HepG2 (cell line): ENCODE measurements around the gene ABCG1. TPM values are rescaled to one million over a fixed set of nuclear protein-coding genes. Genes with fewer than 3 reads are reported as not detected.

Experiments
- ATAC-seq: fragments of 200-7000 bp; cut with Tn5 transposase; 3 replicates; pipeline ENCODE4 v1.9.1; 2020; ENCODE audit warnings: mild to moderate bottlenecking, moderate library complexity
- BruUV-seq: library from RNA; stranded (reverse); fragments of 400-500 nt; replicated peaks from 2 replicates; lab custom pipeline; 2021; lab: Mats Ljungman, UMichigan
- CTCF ChIA-PET: fragments of 300-600 bp; formaldehyde crosslinking; extraction: SDS; loops from one replicate; lab custom pipeline; 2021; ENCODE audit warnings: low total read pairs, inconsistent platforms, low intra/inter-chr PET ratio; lab: Yijun Ruan, JAX
- POLR2A ChIA-PET: fragments of 350-600 bp; sonication (Branson Sonifier 250); formaldehyde crosslinking; loops from one replicate; lab custom pipeline; 2020; ENCODE audit warnings: antibody characterized with exemption, inconsistent platforms; lab: Yijun Ruan, JAX
- DNase-seq: peaks from one replicate; pipeline ENCODE4 v3.0.0-alpha.2; 2015; ENCODE audit warnings: low spot score
- FAIRE-seq: peaks from 3 replicates; lab custom pipeline; 2011; peaks lifted over from hg19 to GRCh38; lab: Jason Lieb, UNC
- H2AFZ ChIP-seq: one replicate; pipeline ENCODE4 v1.6.1; 2011; ENCODE audit warnings: low read length, inconsistent platforms
- H3K27ac ChIP-seq: fragments of 300-600 bp; 3 replicates; pipeline ENCODE4 v1.8.0; 2011; ENCODE audit warnings: mixed run types, mild to moderate bottlenecking, mixed read lengths, low read length, inconsistent platforms; ENCODE audit not compliant: insufficient read depth; ENCODE audit errors: extremely low read length
- H3K27me3 ChIP-seq, 2 experiments: fragments of 200-600 bp in 1 of 2; 2 replicates in 1 of 2; 3 replicates in 1 of 2; pipeline versions ENCODE4 v1.6.0 to v1.8.0; 2011; ENCODE audit warnings: low read length in 2 of 2, mild to moderate bottlenecking in 2 of 2, moderate library complexity in 2 of 2, inconsistent platforms in 1 of 2; ENCODE audit not compliant: insufficient read depth in 2 of 2, control insufficient read depth in 1 of 2
- H3K36me3 ChIP-seq, 2 experiments: fragments of 200-600 bp in 1 of 2; replicated peaks in 1 of 2; 2 replicates in 1 of 2; 3 replicates in 1 of 2; pipeline versions ENCODE4 v1.5.1 to v1.8.0; 2011; ENCODE audit warnings: low read length in 2 of 2, inconsistent platforms in 1 of 2; ENCODE audit not compliant: insufficient read depth in 2 of 2, control insufficient read depth in 1 of 2
- H3K4me1 ChIP-seq: 2 replicates; pipeline ENCODE4 v1.5.1; 2012; ENCODE audit warnings: low read length, inconsistent platforms; ENCODE audit not compliant: insufficient read depth
- H3K4me2 ChIP-seq: 2 replicates; pipeline ENCODE4 v1.6.0; 2011; ENCODE audit warnings: low read depth, low read length, inconsistent platforms
- H3K4me3 ChIP-seq, 3 experiments: fragments of 200-600 bp in 1 of 3; sonication (generic), shearing (Covaris generic) in 1 of 3; replicated peaks in 1 of 3; 2 replicates each; pipeline ENCODE4 v1.5.1; 2011 to 2016; ENCODE audit warnings: low read length in 3 of 3, inconsistent platforms in 2 of 3, low read depth in 2 of 3, mild to moderate bottlenecking in 2 of 3, control low read depth in 1 of 3, mixed read lengths in 1 of 3; ENCODE audit not compliant: insufficient read depth in 1 of 3
- H3K79me2 ChIP-seq: one replicate; pipeline ENCODE4 v1.6.1; 2011; ENCODE audit warnings: low read length, inconsistent platforms; ENCODE audit not compliant: insufficient read depth
- H3K9ac ChIP-seq: 2 replicates; pipeline ENCODE4 v1.6.0; 2011; ENCODE audit warnings: mild to moderate bottlenecking, low read depth, low read length, inconsistent platforms; ENCODE audit not compliant: insufficient read depth
- H3K9me3 ChIP-seq: 2 replicates; pipeline ENCODE4 v1.5.1; 2012; ENCODE audit warnings: mild to moderate bottlenecking, low read length
- H4K20me1 ChIP-seq: 2 replicates; pipeline ENCODE4 v1.6.0; 2011; ENCODE audit warnings: inconsistent platforms, mild to moderate bottlenecking, low read length, moderate library complexity; ENCODE audit not compliant: insufficient read depth
- CBX2 ChIP-seq, 2 experiments: fragments of 200-600 bp in 1 of 2; sonication (generic); formaldehyde crosslinking in 1 of 2; IDR thresholded peaks; 2 replicates each; pipeline versions ENCODE4 v1.7.0 to v1.8.1; 2018 to 2022; ENCODE audit warnings: low read depth in 2 of 2, low read length in 1 of 2, mild to moderate bottlenecking in 1 of 2, missing genetic modification reagents in 1 of 2
- CTCF ChIP-seq: sonication (generic); formaldehyde crosslinking; IDR thresholded peaks from 2 replicates; pipeline ENCODE4 v1.5.0; 2020; ENCODE audit warnings: mild to moderate bottlenecking, missing genetic modification reagents, moderate library complexity
- FOSL1 ChIP-seq: sonication (generic); formaldehyde crosslinking; IDR thresholded peaks from 2 replicates; pipeline ENCODE4 v1.9.0; 2021; ENCODE audit warnings: missing genetic modification reagents, borderline replicate concordance
- GMEB1 ChIP-seq: sonication (generic); formaldehyde crosslinking; IDR thresholded peaks from 2 replicates; pipeline ENCODE4 v1.5.1; 2020; ENCODE audit warnings: missing genetic modification reagents, mild to moderate bottlenecking, borderline replicate concordance
- NBN ChIP-seq: fragments of 450-650 bp; conservative IDR thresholded peaks from 2 replicates; pipeline ENCODE4 v1.6.1; 2017
- SALL2 ChIP-seq: sonication (generic); formaldehyde crosslinking; IDR thresholded peaks from 2 replicates; pipeline ENCODE4 v1.8.1; 2023; ENCODE audit warnings: mild to moderate bottlenecking, missing genetic modification reagents, inconsistent platforms
- SRF ChIP-seq: IDR thresholded peaks from 2 replicates; pipeline ENCODE4 v1.6.1; 2011; ENCODE audit warnings: mild to moderate bottlenecking, low read depth, low read length, moderate library complexity
- STAG1 ChIP-seq: sonication (generic); formaldehyde crosslinking; IDR thresholded peaks from 2 replicates; pipeline ENCODE4 v1.4.0; 2020; ENCODE audit warnings: missing genetic modification reagents
- TAF1 ChIP-seq: sonication (generic); formaldehyde crosslinking; IDR thresholded peaks from 2 replicates; pipeline ENCODE4 v1.4.0; 2020; ENCODE audit warnings: missing genetic modification reagents
- ZBTB25 ChIP-seq: IDR thresholded peaks from 2 replicates; pipeline ENCODE4 v1.6.1; 2018; ENCODE audit warnings: missing genetic modification reagents
- ZFP1 ChIP-seq: IDR thresholded peaks from 2 replicates; pipeline ENCODE4 v1.6.1; 2016
- ZNF263 ChIP-seq: sonication (generic); formaldehyde crosslinking; IDR thresholded peaks from 2 replicates; pipeline ENCODE4 v1.4.0; 2020; ENCODE audit warnings: missing genetic modification reagents
- ZNF687 ChIP-seq: sonication (generic); formaldehyde crosslinking; IDR thresholded peaks from 2 replicates; pipeline ENCODE4 v1.5.1; 2020; ENCODE audit warnings: mild to moderate bottlenecking, missing genetic modification reagents, moderate library complexity
- ZNF816 ChIP-seq: sonication (generic); formaldehyde crosslinking; IDR thresholded peaks from 2 replicates; pipeline ENCODE4 v1.8.0; 2022; ENCODE audit warnings: missing genetic modification reagents, mild to moderate bottlenecking, borderline replicate concordance
- WGBS: methylation state at CpG from one replicate; pipeline ENCODE4 v1.1.6; 2017; ENCODE audit warnings: low lambda C conversion rate; 5-methylcytosine and 5-hydroxymethylcytosine counted together
- in situ Hi-C: cut with HindIII; loops from 2 replicates; pipeline ENCODE4 v1.10.0; 2017; ENCODE audit warnings: low pct_unique_long_range_greater_than_20kb; ENCODE audit not compliant: extremely low pct_ligation_motif_present
- intact Hi-C: fragments of 100-400 bp; cut with micrococcal nuclease; formaldehyde crosslinking; loops from one replicate; pipeline ENCODE4 v1.10.0; 2022; ENCODE audit not compliant: unreplicated experiment
- polyA plus RNA-seq, 8 experiments: library from polyadenylated mRNA; depleted of rRNA in 3 of 8; stranded (reverse) in 7 of 8; unstranded in 1 of 8; fragments of >200 nt; fragmentation: Illumina TruSeq in 4 of 8; extraction: Trizol in 4 of 8; gene quantifications; 2 replicates each; pipeline versions ENCODE4 v1.2.1 to v1.2.3, GENCODE V29; 2011 to 2016; ENCODE audit warnings: low read depth in 4 of 8, missing spikeins in 1 of 8, mixed read lengths in 1 of 8; ENCODE audit not compliant: insufficient read depth in 1 of 8
- total RNA-seq, 5 experiments: library from RNA; depleted of rRNA; stranded (reverse); fragments of >200 nt; fragmentation: Illumina TruSeq; extraction: Trizol; gene quantifications; 2 replicates each; pipeline ENCODE4 v1.2.3, GENCODE V29; 2016; ENCODE audit warnings: low read depth in 1 of 5

ABCG1 gene
- total and polyA plus RNA-seq, 2 of the 13 experiments (the other 11 are each of a cell fraction or from before 2014, with no cell fraction given): 0.04 TPM; not detected in 1

GRCh38 chr21:42319851-42320572 is 101.1 kb downstream of the ABCG1 start:
- CTCF ChIA-PET: no interaction called here
- BruUV-seq: no TSS peak
- Histone ChIP-seq H4K20me1 (no peaks in the 10 kb centered on the region), H3K36me3 (no peaks in the 10 kb centered on the region), H3K27me3 (peaks cover 0 to 9% of the 10 kb centered on the region in 2 experiments; a peak in 2 of 5 replicates), H2AFZ (no peak overlapping the region), H3K9ac (no peak overlapping the region), H3K9me3 (no peaks in the 10 kb centered on the region), H3K79me2 (no peaks in the 10 kb centered on the region), H3K4me1 (peaks cover 15% of the 10 kb centered on the region), H3K27ac (no peak overlapping the region), H3K4me3 (no peak overlapping the region), H3K4me2 (no peak overlapping the region)
- no peak for DNase-seq
- ATAC-seq: peak; percentile 27; the same call in 2 of the 3 replicates
- FAIRE-seq: no peak
- POLR2A ChIA-PET: no interaction called here
- in situ Hi-C loops: no loop called here
- WGBS: 71% methylated on average over 4 of the region's 17 CpGs
- TF ChIP-seq STAG1 (CRISPR knock-in tag) (peak; percentile 16; the same call in 1 of the 2 replicates), CTCF (CRISPR knock-in tag) (peak; percentile 39), TAF1 (CRISPR knock-in tag) (no peak), ZNF687 (0 out of 2 replicates have a peak, but pooled peaks have one; percentile 11), NBN (no peak), GMEB1 (CRISPR knock-in tag) (no peak), ZFP1 (CRISPR knock-in tag) (no peak), SALL2 (CRISPR knock-in tag) (no peak), ZNF263 (CRISPR knock-in tag) (no peak), ZBTB25 (CRISPR knock-in tag) (no peak), FOSL1 (CRISPR knock-in tag) (no peak), CBX2 (IDR thresholded peaks at IDR 0.05; ENCODE audit: low read depth, low read length) (no peak), CBX2 (CRISPR knock-in tag; IDR thresholded peaks at IDR 0.05; ENCODE audit: low read depth) (no peak), SRF (no peak), ZNF816 (CRISPR knock-in tag) (no peak)
- intact Hi-C loops: no loop called here
